LNCaP clone FGC (cell line): ENCODE measurements around the gene ELOVL5.

ENCODE experiments used
- DNase-seq: peaks from one replicate; pipeline ENCODE4 v3.0.0-alpha.2; 2011; ENCODE audit warnings: low read depth
- H3K4me3 ChIP-seq: 2 replicates; pipeline ENCODE4 v1.5.1; 2011; ENCODE audit warnings: mild to moderate bottlenecking, low read depth, low read length, control low read depth
- TF ChIP-seq, protein P1 (sequence below): IDR thresholded peaks from 2 replicates; pipeline ENCODE4 v1.5.1; 2012; ENCODE audit warnings: mild to moderate bottlenecking; ENCODE audit not compliant: control insufficient read depth, insufficient read depth; ENCODE audit errors: extremely low read depth

The ELOVL5 gene

DNA sequence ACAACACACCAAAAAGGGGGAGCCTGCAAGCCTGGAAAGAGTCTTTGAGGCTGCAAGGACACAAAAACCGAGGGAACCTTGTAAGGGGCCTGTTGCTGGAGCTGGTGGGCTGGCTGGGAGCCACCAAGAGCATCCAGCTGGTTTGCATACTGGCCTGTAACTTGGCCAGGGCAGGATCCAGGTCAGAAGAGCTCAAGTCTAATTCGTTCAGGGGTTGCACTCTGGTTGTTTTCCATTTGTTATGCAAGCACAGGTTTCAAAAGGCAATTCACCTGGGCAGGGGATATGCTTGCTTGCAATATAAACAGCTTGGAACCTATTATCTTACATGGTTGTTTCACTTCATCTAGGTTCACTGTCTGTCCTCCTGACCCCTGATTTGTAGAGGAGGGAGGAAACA is 101.8 kb downstream of the ELOVL5 start:
- no peak overlapping the region for H3K4me3 ChIP-seq
- TF ChIP-seq, protein P1, sequence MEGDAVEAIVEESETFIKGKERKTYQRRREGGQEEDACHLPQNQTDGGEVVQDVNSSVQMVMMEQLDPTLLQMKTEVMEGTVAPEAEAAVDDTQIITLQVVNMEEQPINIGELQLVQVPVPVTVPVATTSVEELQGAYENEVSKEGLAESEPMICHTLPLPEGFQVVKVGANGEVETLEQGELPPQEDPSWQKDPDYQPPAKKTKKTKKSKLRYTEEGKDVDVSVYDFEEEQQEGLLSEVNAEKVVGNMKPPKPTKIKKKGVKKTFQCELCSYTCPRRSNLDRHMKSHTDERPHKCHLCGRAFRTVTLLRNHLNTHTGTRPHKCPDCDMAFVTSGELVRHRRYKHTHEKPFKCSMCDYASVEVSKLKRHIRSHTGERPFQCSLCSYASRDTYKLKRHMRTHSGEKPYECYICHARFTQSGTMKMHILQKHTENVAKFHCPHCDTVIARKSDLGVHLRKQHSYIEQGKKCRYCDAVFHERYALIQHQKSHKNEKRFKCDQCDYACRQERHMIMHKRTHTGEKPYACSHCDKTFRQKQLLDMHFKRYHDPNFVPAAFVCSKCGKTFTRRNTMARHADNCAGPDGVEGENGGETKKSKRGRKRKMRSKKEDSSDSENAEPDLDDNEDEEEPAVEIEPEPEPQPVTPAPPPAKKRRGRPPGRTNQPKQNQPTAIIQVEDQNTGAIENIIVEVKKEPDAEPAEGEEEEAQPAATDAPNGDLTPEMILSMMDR, result no peak
- no peak for DNase-seq

DNA sequence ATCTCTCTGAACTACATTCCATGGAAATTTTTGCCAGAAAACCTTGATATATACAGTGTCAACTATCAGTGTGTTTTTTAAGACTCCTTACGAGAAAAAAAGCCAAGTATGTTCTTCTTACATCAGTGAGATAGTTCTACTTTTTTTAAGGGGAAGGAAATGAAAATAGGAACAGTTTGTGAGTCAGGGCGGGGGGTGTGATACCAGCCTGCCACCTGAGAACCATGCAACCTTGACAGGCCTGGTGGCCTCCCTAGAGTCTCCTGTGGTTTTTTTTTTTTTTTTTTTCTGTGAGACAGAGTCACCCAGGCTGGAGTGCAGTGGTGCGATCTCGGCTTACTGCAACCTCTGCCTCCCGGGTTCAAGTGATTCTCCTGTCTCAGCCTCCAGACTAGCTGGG is 103.8 kb downstream of the ELOVL5 start:
- DNase-seq, result no peak
- TF ChIP-seq, protein P1, result no peak
- H3K4me3 ChIP-seq, result no peak overlapping the region

DNA sequence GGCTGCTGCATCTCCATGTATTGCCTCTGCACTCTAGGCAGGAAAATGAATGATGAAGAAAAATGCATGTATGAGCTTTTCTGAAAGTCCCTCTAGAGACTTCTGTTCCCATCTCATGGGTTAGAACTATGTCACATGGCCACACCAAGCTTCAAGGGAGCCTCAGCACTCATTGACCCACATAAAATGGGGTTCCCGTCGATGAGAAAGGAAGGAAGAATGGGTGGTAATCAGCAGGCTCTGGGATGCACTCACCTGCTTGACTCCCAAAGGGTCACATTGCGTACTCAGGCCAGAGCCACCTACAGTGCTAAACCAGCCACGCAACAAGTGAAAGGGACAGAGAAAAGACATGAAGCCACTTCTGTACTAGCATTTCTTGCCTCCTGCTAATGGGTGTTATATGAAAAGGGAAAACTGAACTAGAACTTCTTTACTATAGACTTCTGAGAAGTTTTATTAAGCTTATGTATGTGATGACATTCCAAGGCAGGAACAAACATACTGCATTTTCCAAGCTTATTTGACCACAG is 104.3 kb downstream of the ELOVL5 start:
- H3K4me3 ChIP-seq, result no peak overlapping the region
- TF ChIP-seq, protein P1, result no peak
- no peak for DNase-seq

DNA sequence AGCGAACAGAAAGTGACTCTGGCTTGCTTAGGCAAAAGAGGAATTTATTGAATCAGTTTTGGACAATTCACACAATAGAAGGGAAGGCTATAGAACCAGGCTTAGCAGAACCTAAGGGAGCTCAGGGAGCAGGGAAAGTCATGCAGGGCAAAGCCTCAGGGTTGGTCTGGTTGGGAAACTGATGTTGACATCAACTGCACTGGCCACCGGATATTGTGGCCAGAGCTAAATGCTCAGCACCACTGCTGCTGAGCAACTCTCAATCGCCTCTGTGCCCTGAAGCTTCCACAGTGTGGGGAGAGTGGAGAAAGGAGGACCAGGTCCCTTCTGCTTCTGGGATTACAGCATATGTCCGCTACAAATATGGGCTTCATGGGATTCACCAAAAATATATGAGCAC is 106.8 kb downstream of the ELOVL5 start:
- TF ChIP-seq, protein P1, result no peak
- no peak overlapping the region for H3K4me3 ChIP-seq
- no peak for DNase-seq

DNA sequence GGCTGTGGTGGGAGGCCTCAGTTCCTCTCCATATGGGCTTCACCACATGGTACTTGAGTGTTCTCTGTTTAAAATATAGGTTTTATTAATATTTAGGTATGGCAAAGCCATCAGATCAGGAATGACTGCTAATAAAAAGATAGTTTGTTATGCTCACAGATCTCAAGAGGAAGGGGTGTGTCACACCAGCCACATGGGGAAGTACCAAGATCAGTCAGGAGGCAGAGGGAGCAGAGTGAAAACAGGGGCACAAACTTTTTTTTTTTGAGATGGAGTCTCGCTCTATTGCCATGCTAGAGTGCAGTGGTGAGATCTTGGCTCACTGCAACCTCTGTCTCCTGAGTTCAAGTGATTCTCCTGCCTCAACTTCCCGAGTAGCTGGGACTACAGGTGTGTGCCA is 108.0 kb downstream of the ELOVL5 start:
- DNase-seq, result no peak
- no peak overlapping the region for H3K4me3 ChIP-seq
- TF ChIP-seq, protein P1, result no peak

DNA sequence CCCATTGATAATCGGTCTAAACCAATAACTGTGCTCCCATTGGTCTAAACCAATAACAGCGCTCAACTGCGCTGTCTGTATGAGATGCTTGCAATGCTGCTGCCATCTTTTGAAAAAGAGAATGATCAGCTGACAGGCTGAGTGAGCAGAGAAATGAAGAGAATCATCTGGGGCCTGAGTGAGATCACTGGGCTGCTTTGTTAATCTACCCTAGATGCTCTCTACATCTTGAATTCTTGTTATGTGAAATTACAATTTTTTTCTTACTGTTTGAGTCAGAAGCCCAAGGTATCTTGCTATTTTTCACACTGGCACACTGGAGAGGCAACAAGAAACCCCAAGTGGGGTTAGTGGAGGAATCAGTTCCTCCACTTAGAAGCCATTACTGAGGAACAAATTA is 108.6 kb downstream of the ELOVL5 start:
- DNase-seq, result no peak
- TF ChIP-seq, protein P1, result no peak
- no peak overlapping the region for H3K4me3 ChIP-seq

DNA sequence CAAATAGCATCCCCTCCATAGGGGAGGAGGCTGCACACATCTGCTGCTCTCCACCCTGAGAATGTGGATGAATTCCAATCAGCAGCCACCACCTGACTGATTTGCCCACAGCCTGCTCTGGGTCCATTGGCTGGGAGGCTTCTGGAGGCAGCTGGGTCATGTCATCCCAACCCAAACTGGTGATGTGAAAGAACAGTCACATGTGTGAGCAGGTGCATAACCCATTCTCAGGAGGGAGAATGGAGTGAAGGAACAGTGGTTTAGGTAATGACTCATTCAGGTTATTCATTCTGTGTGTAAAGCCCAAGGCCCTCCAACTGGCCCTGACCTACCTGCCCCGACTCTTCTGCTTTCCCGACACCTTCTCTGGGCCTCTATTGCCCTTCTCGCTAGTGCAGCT is 109.2 kb downstream of the ELOVL5 start:
- DNase-seq, result no peak
- no peak overlapping the region for H3K4me3 ChIP-seq
- TF ChIP-seq, protein P1, result no peak
